HCT116 (cell line): Measurements from ENCODE around the gene TNRC18. TPM values are rescaled to one million over a fixed set of nuclear protein-coding genes. Genes with fewer than 3 reads are reported as not detected.

Experiments
- ATAC-seq: fragments of 200-7000 bp; cut with Tn5 transposase; 2 replicates; pipeline ENCODE4 v1.9.1; 2020; ENCODE audit warnings: mild to moderate bottlenecking, moderate library complexity
- BruUV-seq: library from RNA; stranded (reverse); fragments of 400-500 nt; replicated peaks from 2 replicates; lab custom pipeline; 2021; lab: Mats Ljungman, UMichigan
- CTCF ChIA-PET: fragments of 300-600 bp; sonication (Branson Sonifier 250); formaldehyde crosslinking; loops from one replicate; lab custom pipeline; 2021; ENCODE audit warnings: antibody characterized with exemption; lab: Charles Lee
- POLR2A ChIA-PET: fragments of 300-600, 350-600 bp; sonication (Branson Sonifier 250); formaldehyde crosslinking; loops from one replicate; lab custom pipeline; 2021; ENCODE audit warnings: antibody characterized with exemption; lab: Charles Lee
- RAD21 ChIA-PET, 2 experiments: fragments of 300-600 bp; sonication (Branson Sonifier 250); formaldehyde crosslinking; loops; one replicate each; lab custom pipeline; 2023; ENCODE audit warnings: low total read pairs in 2 of 2; ENCODE audit not compliant: uncharacterized antibody in 2 of 2, unreplicated experiment in 2 of 2, low non-redundant PET in 1 of 2; lab: Charles Lee
- DNase-seq: peaks from one replicate; pipeline ENCODE4 v3.0.0-alpha.2; 2010; ENCODE audit warnings: low read depth, low spot score
- H2AFZ ChIP-seq: fragments of 200-600 bp; shearing (Covaris generic), sonication (generic); 2 replicates; pipeline ENCODE4 v1.6.1; 2017; ENCODE audit warnings: low read depth, mixed run types, mixed read lengths, antibody characterized with exemption, low read length; ENCODE audit not compliant: poor library complexity, severe bottlenecking
- H3K27ac ChIP-seq: 2 replicates; pipeline ENCODE4 v1.5.1; 2012; ENCODE audit warnings: low read depth, low read length
- H3K27me3 ChIP-seq: fragments of 200-600 bp; sonication (generic); 2 replicates; pipeline ENCODE4 v1.6.1; 2016; ENCODE audit warnings: mixed run types, low read length, mixed read lengths; ENCODE audit not compliant: insufficient read depth
- H3K36me3 ChIP-seq, 2 experiments: fragments of 200-500 bp in 1 of 2; fragments of 200-600 bp in 1 of 2; sonication (Bioruptor generic) in 1 of 2; sonication (generic) in 1 of 2; 2 replicates each; pipeline versions ENCODE4 v1.5.1 to v1.6.1; 2014 to 2016; ENCODE audit warnings: low read length in 2 of 2, inconsistent platforms in 1 of 2, mixed read lengths in 1 of 2, mixed run types in 1 of 2; ENCODE audit not compliant: insufficient read depth in 2 of 2, control insufficient read depth in 1 of 2
- H3K4me1 ChIP-seq, 2 experiments: fragments of 200-600 bp in 1 of 2; sonication (generic) in 1 of 2; 2 replicates each; pipeline versions ENCODE4 v1.5.1 to v1.6.1; 2012 to 2017; ENCODE audit warnings: low read length in 2 of 2, inconsistent platforms in 1 of 2, mild to moderate bottlenecking in 1 of 2, mixed read lengths in 1 of 2, mixed run types in 1 of 2, moderate library complexity in 1 of 2; ENCODE audit not compliant: insufficient read depth in 2 of 2, control insufficient read depth in 1 of 2
- H3K4me2 ChIP-seq: fragments of 200-600 bp; sonication (generic); 2 replicates; pipeline ENCODE4 v1.6.1; 2017; ENCODE audit warnings: mixed run types, low read length, mixed read lengths
- H3K4me3 ChIP-seq, 2 experiments: fragments of 200-600 bp in 1 of 2; sonication (generic) in 1 of 2; replicated peaks in 1 of 2; 2 replicates each; pipeline ENCODE4 v1.5.1; 2011 to 2016; ENCODE audit warnings: low read length in 2 of 2, control low read depth in 1 of 2, low read depth in 1 of 2, mild to moderate bottlenecking in 1 of 2, mixed read lengths in 1 of 2, mixed run types in 1 of 2
- H3K79me2 ChIP-seq: fragments of 200-600 bp; sonication (generic); 2 replicates; pipeline ENCODE4 v1.6.1; 2017; ENCODE audit warnings: mild to moderate bottlenecking, mixed run types, low read length, moderate library complexity, mixed read lengths; ENCODE audit not compliant: insufficient read depth
- H3K9ac ChIP-seq: fragments of 200-600 bp; sonication (generic); 2 replicates; pipeline ENCODE4 v1.6.1; 2016; ENCODE audit warnings: low read length, mixed read lengths
- H3K9me2 ChIP-seq: fragments of 200-600 bp; sonication (generic), shearing (Covaris generic); 2 replicates; pipeline ENCODE4 v1.6.1; 2017; ENCODE audit warnings: mixed run types, mild to moderate bottlenecking, moderate library complexity; ENCODE audit not compliant: insufficient read depth
- H3K9me3 ChIP-seq, 2 experiments: fragments of 200-500 bp in 1 of 2; fragments of 200-600 bp in 1 of 2; sonication (Bioruptor generic) in 1 of 2; sonication (generic) in 1 of 2; 2 replicates each; pipeline ENCODE4 v1.6.1; 2014 to 2017; ENCODE audit warnings: low read length in 2 of 2, mixed read lengths in 2 of 2, inconsistent platforms in 1 of 2, low read depth in 1 of 2, mild to moderate bottlenecking in 1 of 2, mixed run types in 1 of 2, moderate library complexity in 1 of 2; ENCODE audit not compliant: control insufficient read depth in 1 of 2, insufficient read depth in 1 of 2
- H4K20me1 ChIP-seq: fragments of 200-600 bp; sonication (generic), shearing (Covaris generic); 2 replicates; pipeline ENCODE4 v1.6.1; 2017; ENCODE audit warnings: mixed run types, mild to moderate bottlenecking, moderate library complexity; ENCODE audit not compliant: insufficient read depth
- ATF3 ChIP-seq: IDR thresholded peaks from 2 replicates; pipeline ENCODE4 v1.6.1; 2012
- CBX3 ChIP-seq: IDR thresholded peaks from 2 replicates; pipeline ENCODE4 v1.6.1; 2012; ENCODE audit warnings: low read depth
- CEBPB ChIP-seq: IDR thresholded peaks from 2 replicates; pipeline ENCODE4 v1.6.1; 2012; ENCODE audit warnings: low read depth
- CTCF ChIP-seq, 3 experiments: fragments of 200-600 bp in 1 of 3; sonication (generic) in 1 of 3; IDR thresholded peaks in 2 of 3; conservative IDR thresholded peaks in 1 of 3; 2 replicates each; pipeline ENCODE4 v1.5.1; 2012 to 2017; ENCODE audit warnings: low read depth in 2 of 3, low read length in 2 of 3, antibody characterized with exemption in 1 of 3, borderline replicate concordance in 1 of 3, control low read depth in 1 of 3, mild to moderate bottlenecking in 1 of 3, mixed read lengths in 1 of 3, mixed run types in 1 of 3, moderate library complexity in 1 of 3; ENCODE audit not compliant: insufficient read depth in 1 of 3
- ELF1 ChIP-seq: IDR thresholded peaks from 2 replicates; pipeline ENCODE4 v1.6.1; 2012; ENCODE audit warnings: low read depth, borderline replicate concordance
- EZH2phosphoT487 ChIP-seq: fragments of 200-600 bp; IDR thresholded peaks from 2 replicates; pipeline ENCODE4 v1.6.1; 2018; ENCODE audit warnings: antibody characterized with exemption, borderline replicate concordance
- POLR2A ChIP-seq: IDR thresholded peaks from 2 replicates; pipeline ENCODE4 v1.7.0; 2011; ENCODE audit warnings: borderline replicate concordance; ENCODE audit not compliant: insufficient read depth, insufficient read length; ENCODE audit errors: extremely low read depth
- POLR2AphosphoS5 ChIP-seq: IDR thresholded peaks from 2 replicates; pipeline ENCODE4 v1.6.1; 2011; ENCODE audit warnings: mild to moderate bottlenecking, low read depth, low read length, moderate library complexity
- SIN3A ChIP-seq: IDR thresholded peaks from 2 replicates; pipeline ENCODE4 v1.6.1; 2012; ENCODE audit warnings: low read depth
- SP1 ChIP-seq: IDR thresholded peaks from 2 replicates; pipeline ENCODE4 v1.6.1; 2012; ENCODE audit warnings: low read depth
- TCF7L2 ChIP-seq: IDR thresholded peaks from 2 replicates; pipeline ENCODE4 v1.7.0; 2011; ENCODE audit warnings: borderline replicate concordance, inconsistent platforms; ENCODE audit not compliant: insufficient read depth, insufficient read length; ENCODE audit errors: extremely low read depth
- ZBTB33 ChIP-seq: IDR thresholded peaks from 2 replicates; pipeline ENCODE4 v1.6.1; 2011; ENCODE audit warnings: mild to moderate bottlenecking, low read length, moderate library complexity; ENCODE audit not compliant: insufficient replicate concordance; ENCODE audit errors: extremely low read depth
- intact Hi-C: fragments of 100-400 bp; cut with micrococcal nuclease; formaldehyde crosslinking; loops from 2 replicates; pipeline ENCODE4 v1.10.0; 2022
- total RNA-seq: library from RNA; stranded (reverse); gene quantifications from one replicate; pipeline ENCODE4 v1.2.1, GENCODE V29; 2021; ENCODE audit not compliant: unreplicated experiment

Gene TNRC18
- total RNA-seq, 1 experiment from 2014 or later: 101 TPM

GRCh38 chr7:5453566-5454075 is 30.0 kb upstream of the TNRC18 start:
- no peak for ATAC-seq
- H3K9me2 ChIP-seq: no peaks in the 10 kb centered on the region
- no peaks in the 10 kb centered on the region for H3K9me3 ChIP-seq
- H4K20me1 ChIP-seq: no peaks in the 10 kb centered on the region
- H3K4me3 ChIP-seq: no peak overlapping the region
- no peaks in the 10 kb centered on the region for H3K27me3 ChIP-seq
- BruUV-seq: no TSS peak
- no peak overlapping the region for H2AFZ ChIP-seq
- H3K4me2 ChIP-seq: no peak overlapping the region
- TF ChIP-seq TCF7L2 (no peak), POLR2A (no peak), CBX3 (no peak), POLR2AphosphoS5 (no peak), ATF3 (no peak)
- TF ChIP-seq, all 23 proteins: peak for 0
- no peaks in the 10 kb centered on the region for H3K36me3 ChIP-seq
- no peak overlapping the region for H3K9ac ChIP-seq
- no peak for DNase-seq
- H3K79me2 ChIP-seq: no peaks in the 10 kb centered on the region
- H3K4me1 ChIP-seq: no peaks in the 10 kb centered on the region
- ChIA-PET POLR2A (no interaction called here), RAD21 (no interaction called here), CTCF (no interaction called here)
- intact Hi-C loops: no loop called here
- H3K27ac ChIP-seq: no peak overlapping the region

- no peak for TF ChIP-seq SIN3A
- no peak for TF ChIP-seq ZBTB33
- no peak for TF ChIP-seq CEBPB
- no peak for TF ChIP-seq CTCF (IDR thresholded peaks at IDR 0.05 in 2 of 3, conservative IDR thresholded peaks at IDR 0.05 in 1 of 3; ENCODE audit: borderline replicate concordance in 1 of 3, insufficient read depth in 1 of 3, low read depth in 2 of 3, low read length in 2 of 3)
- no peak for TF ChIP-seq EZH2phosphoT487
- TF ChIP-seq SP1: no peak
- no peak for TF ChIP-seq ELF1
- TF ChIP-seq, all 23 proteins: peak for 0
- no peak overlapping the region for H2AFZ ChIP-seq
- H3K9ac ChIP-seq: no peak overlapping the region
- no TSS peak for BruUV-seq
- H3K4me2 ChIP-seq: no peak overlapping the region
- ChIA-PET RAD21 (no interaction called here), POLR2A (no interaction called here), CTCF (no interaction called here)
- intact Hi-C loops: no loop called here
- no peaks in the 10 kb centered on the region for H3K79me2 ChIP-seq
- no peaks in the 10 kb centered on the region for H3K9me3 ChIP-seq
- DNase-seq (no peak), ATAC-seq (no peak)
- H3K27ac ChIP-seq: no peak overlapping the region
- no peaks in the 10 kb centered on the region for H3K36me3 ChIP-seq
- H3K4me3 ChIP-seq: no peak overlapping the region
- no peaks in the 10 kb centered on the region for H3K27me3 ChIP-seq
- H3K4me1 ChIP-seq: no peaks in the 10 kb centered on the region
- H4K20me1 ChIP-seq: no peaks in the 10 kb centered on the region
- no peaks in the 10 kb centered on the region for H3K9me2 ChIP-seq
These were observed 29.4 kb upstream of the TNRC18 start for GRCh38 chr7:5452937-5453540.
